WTC11 (cell line): ENCODE measurements around the gene SEMA3F. TPM values are rescaled to one million over a fixed set of nuclear protein-coding genes. Genes with fewer than 3 reads are reported as not detected.

ENCODE experiments used
- ATAC-seq: fragments of 200-7000 bp; cut with Tn5 transposase; 2 replicates; pipeline ENCODE4 v1.10.0; 2021; ENCODE audit warnings: mild to moderate bottlenecking, moderate library complexity
- CTCF ChIA-PET: fragments of 300-600 bp; sonication (Branson Sonifier 250); formaldehyde crosslinking; loops from one replicate; lab custom pipeline; 2021; ENCODE audit warnings: antibody characterized with exemption; lab: Charles Lee
- POLR2A ChIA-PET: fragments of 350-600 bp; sonication (Branson Sonifier 250); formaldehyde crosslinking; loops from one replicate; lab custom pipeline; 2021; ENCODE audit warnings: antibody characterized with exemption; lab: Charles Lee
- DNase-seq: peaks from one replicate; pipeline ENCODE4 v3.0.0; 2021; ENCODE audit warnings: low spot score
- H3K27ac Mint-ChIP-seq: 2 replicates; pipeline ENCODE4 v1.8.0; 2021; ENCODE audit warnings: mixed read lengths
- H3K27me3 Mint-ChIP-seq: 2 replicates; pipeline ENCODE4 v1.8.0; 2021; ENCODE audit warnings: low read depth, mild to moderate bottlenecking, moderate library complexity, mixed read lengths
- H3K36me3 Mint-ChIP-seq: 2 replicates; pipeline ENCODE4 v1.8.0; 2021; ENCODE audit warnings: mixed read lengths
- H3K4me1 Mint-ChIP-seq: 2 replicates; pipeline ENCODE4 v1.8.0; 2022; ENCODE audit warnings: mixed read lengths
- H3K4me3 Mint-ChIP-seq: 2 replicates; pipeline ENCODE4 v1.8.0; 2021; ENCODE audit warnings: mild to moderate bottlenecking, moderate library complexity, mixed read lengths
- H3K9me3 Mint-ChIP-seq: 2 replicates; pipeline ENCODE4 v1.8.0; 2021; ENCODE audit warnings: mixed read lengths
- ATF2 ChIP-seq: sonication (generic); formaldehyde crosslinking; IDR thresholded peaks from 2 replicates; pipeline ENCODE4 v1.8.1; 2022; ENCODE audit warnings: low read depth, missing genetic modification reagents, borderline replicate concordance
- ATF3 ChIP-seq: sonication (generic); formaldehyde crosslinking; conservative IDR thresholded peaks from 2 replicates; pipeline ENCODE4 v1.8.1; 2022; ENCODE audit warnings: mild to moderate bottlenecking, missing genetic modification reagents
- CDX4 ChIP-seq: fragments of 250-450 bp; sonication (Bioruptor Pico); IDR thresholded peaks from 2 replicates; pipeline ENCODE4 v1.9.0; 2021; ENCODE audit warnings: moderate library complexity, mild to moderate bottlenecking, inconsistent platforms, borderline replicate concordance
- CREM ChIP-seq: sonication (generic); formaldehyde crosslinking; IDR thresholded peaks from 2 replicates; pipeline ENCODE4 v1.8.1; 2022; ENCODE audit warnings: mild to moderate bottlenecking, missing genetic modification reagents, moderate library complexity
- E2F5 ChIP-seq: sonication (generic); formaldehyde crosslinking; IDR thresholded peaks from 2 replicates; pipeline ENCODE4 v1.8.1; 2022; ENCODE audit warnings: mild to moderate bottlenecking, moderate library complexity, missing genetic modification reagents
- ESRRA ChIP-seq: sonication (generic); formaldehyde crosslinking; IDR thresholded peaks from 2 replicates; pipeline ENCODE4 v1.8.1; 2022; ENCODE audit warnings: mild to moderate bottlenecking, missing genetic modification reagents, borderline replicate concordance
- ETV6 ChIP-seq: sonication (generic); formaldehyde crosslinking; IDR thresholded peaks from 2 replicates; pipeline ENCODE4 v1.8.1; 2022; ENCODE audit warnings: mild to moderate bottlenecking, missing genetic modification reagents
- IRF2 ChIP-seq: sonication (generic); formaldehyde crosslinking; IDR thresholded peaks from 2 replicates; pipeline ENCODE4 v1.8.0; 2022; ENCODE audit warnings: low read depth, missing genetic modification reagents, borderline replicate concordance
- JAZF1 ChIP-seq: fragments of 250-450 bp; sonication (Bioruptor Pico); IDR thresholded peaks from 2 replicates; pipeline ENCODE4 v1.9.0; 2021; ENCODE audit warnings: moderate library complexity, mild to moderate bottlenecking, inconsistent platforms
- JUN ChIP-seq: sonication (generic); formaldehyde crosslinking; IDR thresholded peaks from 2 replicates; pipeline ENCODE4 v1.8.0; 2023; ENCODE audit warnings: mild to moderate bottlenecking, missing genetic modification reagents
- KAT7 ChIP-seq: sonication (generic); formaldehyde crosslinking; IDR thresholded peaks from 2 replicates; pipeline ENCODE4 v1.8.1; 2023; ENCODE audit warnings: missing genetic modification reagents, mild to moderate bottlenecking, borderline replicate concordance
- MLX ChIP-seq: sonication (generic); formaldehyde crosslinking; IDR thresholded peaks from 2 replicates; pipeline ENCODE4 v1.8.1; 2023; ENCODE audit warnings: mild to moderate bottlenecking, missing genetic modification reagents, moderate library complexity
- NFE2L1 ChIP-seq: sonication (generic); formaldehyde crosslinking; IDR thresholded peaks from 2 replicates; pipeline ENCODE4 v1.8.1; 2023; ENCODE audit warnings: missing genetic modification reagents
- NR2C2 ChIP-seq: sonication (generic); formaldehyde crosslinking; IDR thresholded peaks from 2 replicates; pipeline ENCODE4 v1.8.0; 2022; ENCODE audit warnings: mild to moderate bottlenecking, missing genetic modification reagents
- OVOL2 ChIP-seq: fragments of 250-450 bp; sonication (Bioruptor Pico); IDR thresholded peaks from 2 replicates; pipeline ENCODE4 v1.9.0; 2021; ENCODE audit warnings: mild to moderate bottlenecking, borderline replicate concordance
- RORB ChIP-seq: fragments of 250-450 bp; sonication (Bioruptor Pico); IDR thresholded peaks from 2 replicates; pipeline ENCODE4 v1.9.0; 2021; ENCODE audit warnings: mild to moderate bottlenecking
- SMAD4 ChIP-seq: sonication (generic); formaldehyde crosslinking; IDR thresholded peaks from 2 replicates; pipeline ENCODE4 v1.8.0; 2022; ENCODE audit warnings: mild to moderate bottlenecking, missing genetic modification reagents
- SOX15 ChIP-seq: fragments of 250-450 bp; sonication (Bioruptor Pico); IDR thresholded peaks from 2 replicates; pipeline ENCODE4 v1.9.0; 2021; ENCODE audit warnings: mild to moderate bottlenecking
- TCF7 ChIP-seq: sonication (generic); formaldehyde crosslinking; IDR thresholded peaks from 2 replicates; pipeline ENCODE4 v1.8.0; 2022; ENCODE audit warnings: mild to moderate bottlenecking, low read depth, missing genetic modification reagents, moderate library complexity
- TP53 ChIP-seq: sonication (generic); formaldehyde crosslinking; IDR thresholded peaks from 2 replicates; pipeline ENCODE4 v1.8.1; 2023; ENCODE audit warnings: mild to moderate bottlenecking, missing genetic modification reagents
- USF1 ChIP-seq: sonication (generic); formaldehyde crosslinking; IDR thresholded peaks from 2 replicates; pipeline ENCODE4 v1.8.0; 2022; ENCODE audit warnings: mild to moderate bottlenecking, missing genetic modification reagents
- ZMAT4 ChIP-seq: fragments of 250-450 bp; sonication (Bioruptor Pico); IDR thresholded peaks from 2 replicates; pipeline ENCODE4 v1.9.0; 2021; ENCODE audit warnings: mild to moderate bottlenecking
- ZNF121 ChIP-seq: sonication (generic); formaldehyde crosslinking; IDR thresholded peaks from 2 replicates; pipeline ENCODE4 v1.8.0; 2023; ENCODE audit warnings: missing genetic modification reagents
- ZNF219 ChIP-seq: sonication (generic); formaldehyde crosslinking; IDR thresholded peaks from 2 replicates; pipeline ENCODE4 v1.8.0; 2023; ENCODE audit warnings: missing genetic modification reagents, mild to moderate bottlenecking, borderline replicate concordance
- ZNF232 ChIP-seq: sonication (generic); formaldehyde crosslinking; IDR thresholded peaks from 2 replicates; pipeline ENCODE4 v1.8.0; 2022; ENCODE audit warnings: mild to moderate bottlenecking, missing genetic modification reagents
- ZNF317 ChIP-seq: sonication (generic); formaldehyde crosslinking; IDR thresholded peaks from 2 replicates; pipeline ENCODE4 v1.8.1; 2023; ENCODE audit warnings: low read depth, mild to moderate bottlenecking, moderate library complexity, missing genetic modification reagents, borderline replicate concordance
- ZNF416 ChIP-seq: fragments of 250-450 bp; sonication (Bioruptor Pico); IDR thresholded peaks from 2 replicates; pipeline ENCODE4 v1.9.0; 2021; ENCODE audit warnings: mild to moderate bottlenecking, inconsistent platforms
- ZNF425 ChIP-seq: fragments of 250-450 bp; sonication (Bioruptor Pico); conservative IDR thresholded peaks from 2 replicates; pipeline ENCODE4 v1.9.0; 2021; ENCODE audit warnings: mild to moderate bottlenecking
- ZNF671 ChIP-seq: fragments of 250-450 bp; sonication (Bioruptor Pico); IDR thresholded peaks from 2 replicates; pipeline ENCODE4 v1.8.0; 2021; ENCODE audit warnings: mild to moderate bottlenecking
- total RNA-seq: library from RNA; stranded (reverse); gene quantifications from 3 replicates; pipeline ENCODE4 v1.2.3, GENCODE V29; 2021

Gene SEMA3F
- total RNA-seq, 1 experiment from 2014 or later: 49.0 TPM

- ATAC-seq: no peak
- ChIA-PET POLR2A (no interaction called here), CTCF (interaction anchor here (0.8 to 17.1 kb wide), 9 partner anchors 7 to 103 kb away, joined by 3 to 604 read pairs (median 3); partner anchors contain the start of genes GNAT1 and SLC38A3)
- Mint-ChIP-seq H3K27ac (no peak overlapping the region), H3K36me3 (no peaks in the 10 kb centered on the region), H3K27me3 (no peaks in the 10 kb centered on the region), H3K9me3 (no peaks in the 10 kb centered on the region), H3K4me3 (no peak overlapping the region), H3K4me1 (no peaks in the 10 kb centered on the region)
- DNase-seq: no peak
- TF ChIP-seq SOX15 (CRISPR knock-in tag): no peak
- no peak for TF ChIP-seq NFE2L1
- TF ChIP-seq SMAD4 (CRISPR knock-in tag): no peak
- no peak for TF ChIP-seq ATF2
- TF ChIP-seq ZNF232: no peak
- no peak for TF ChIP-seq E2F5 (CRISPR knock-in tag)
- TF ChIP-seq RORB (CRISPR knock-in tag): no peak
- no peak for TF ChIP-seq IRF2 (CRISPR knock-in tag)
- no peak for TF ChIP-seq ZNF416
- TF ChIP-seq ZNF671 (CRISPR knock-in tag): no peak
- TF ChIP-seq TCF7 (CRISPR knock-in tag): no peak
- no peak for TF ChIP-seq JUN (CRISPR knock-in tag)
- no peak for TF ChIP-seq ZNF317 (CRISPR knock-in tag)
- no peak for TF ChIP-seq TP53 (CRISPR knock-in tag)
- no peak for TF ChIP-seq ZNF425
- TF ChIP-seq ESRRA (CRISPR knock-in tag): no peak
- no peak for TF ChIP-seq OVOL2 (CRISPR knock-in tag)
- TF ChIP-seq JAZF1 (CRISPR knock-in tag): no peak
Observed at GRCh38 chr3:50218448-50218847, 63.3 kb downstream of the SEMA3F start.

- TF ChIP-seq ZMAT4 (CRISPR knock-in tag) (no peak), CREM (CRISPR knock-in tag) (no peak), CDX4 (CRISPR knock-in tag) (no peak), ZNF121 (CRISPR knock-in tag) (no peak), ETV6 (CRISPR knock-in tag) (no peak), ZNF219 (CRISPR knock-in tag) (no peak), KAT7 (CRISPR knock-in tag) (no peak), NR2C2 (CRISPR knock-in tag) (no peak), USF1 (CRISPR knock-in tag) (no peak), IRF2 (CRISPR knock-in tag) (no peak), MLX (CRISPR knock-in tag) (no peak), ATF3 (CRISPR knock-in tag) (no peak)
- no peak overlapping the region for H3K4me3 Mint-ChIP-seq
- H3K27ac Mint-ChIP-seq: no peak overlapping the region
- ChIA-PET POLR2A (no interaction called here), CTCF (interaction anchor here (0.8 to 17.1 kb wide), 5 partner anchors 8 to 27 kb away, joined by 3 to 604 read pairs (median 8); partner anchors contain the start of genes GNAT1 and SLC38A3)
- ATAC-seq (no peak), DNase-seq (no peak)
- no peaks in the 10 kb centered on the region for H3K4me1 Mint-ChIP-seq
- no peaks in the 10 kb centered on the region for H3K36me3 Mint-ChIP-seq
- no peaks in the 10 kb centered on the region for H3K27me3 Mint-ChIP-seq
- no peaks in the 10 kb centered on the region for H3K9me3 Mint-ChIP-seq
Observed at GRCh38 chr3:50219285-50219684, 64.2 kb downstream of the SEMA3F start.
